C4-2B (cell line): ENCODE results near the gene DENND5A.
A peak's percentile ranks its signal among the peaks of the same experiment; 100 is the strongest.

Experiments
- ZFX ChIP-seq: fragments of 450-650 bp; IDR thresholded peaks from 2 replicates; pipeline ENCODE4 v1.6.1; 2017
- TF ChIP-seq, protein P1 (sequence below): fragments of 450-650 bp; conservative IDR thresholded peaks from 2 replicates; pipeline ENCODE4 v1.5.1; 2017; ENCODE audit warnings: mild to moderate bottlenecking

DNA sequence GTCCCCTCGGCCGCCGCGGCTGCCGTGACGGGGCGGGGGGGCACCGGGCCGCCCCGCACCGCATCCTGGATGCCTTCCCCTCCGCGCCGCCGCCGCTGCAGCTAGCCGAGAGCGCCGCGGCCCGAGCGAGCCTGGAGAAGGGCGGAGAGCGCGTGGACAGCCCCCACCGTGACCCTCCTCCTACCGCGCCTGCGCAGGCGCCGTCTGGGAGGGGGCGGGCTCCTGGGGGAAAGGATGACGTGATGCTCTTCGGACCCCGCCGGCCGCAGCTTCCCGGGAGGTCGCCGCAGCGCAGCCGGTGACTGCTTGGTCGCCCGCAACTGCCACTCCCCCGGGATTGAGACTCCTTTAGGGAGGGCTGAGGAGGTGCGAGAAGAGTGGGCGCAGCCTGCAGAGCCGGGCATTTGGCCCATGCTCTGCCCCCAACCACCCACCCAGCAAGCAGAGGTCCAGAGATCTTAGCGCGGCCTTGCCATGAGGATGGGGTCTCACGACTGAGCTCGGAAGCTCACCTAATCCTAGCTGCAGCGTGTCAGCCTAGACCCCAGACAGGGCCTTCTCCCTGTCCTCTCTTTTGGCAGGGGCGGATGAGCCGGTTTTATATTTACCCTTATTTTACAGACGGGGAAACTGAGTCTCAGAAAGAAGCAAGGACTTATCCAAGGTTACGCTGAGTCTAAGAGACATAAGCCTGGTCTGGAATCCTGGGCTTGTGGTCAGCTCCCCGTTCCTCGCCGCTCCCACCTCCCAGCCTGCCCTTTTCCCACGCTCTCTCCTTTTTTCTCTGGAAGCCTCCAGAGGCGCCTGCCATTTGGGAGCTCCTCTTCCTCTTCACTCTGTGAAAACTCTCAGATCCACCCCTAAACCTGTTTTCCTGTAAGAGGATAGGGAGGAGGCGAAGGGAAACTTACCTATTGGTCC is at the start of gene DENND5A:
- TF ChIP-seq, protein P1, sequence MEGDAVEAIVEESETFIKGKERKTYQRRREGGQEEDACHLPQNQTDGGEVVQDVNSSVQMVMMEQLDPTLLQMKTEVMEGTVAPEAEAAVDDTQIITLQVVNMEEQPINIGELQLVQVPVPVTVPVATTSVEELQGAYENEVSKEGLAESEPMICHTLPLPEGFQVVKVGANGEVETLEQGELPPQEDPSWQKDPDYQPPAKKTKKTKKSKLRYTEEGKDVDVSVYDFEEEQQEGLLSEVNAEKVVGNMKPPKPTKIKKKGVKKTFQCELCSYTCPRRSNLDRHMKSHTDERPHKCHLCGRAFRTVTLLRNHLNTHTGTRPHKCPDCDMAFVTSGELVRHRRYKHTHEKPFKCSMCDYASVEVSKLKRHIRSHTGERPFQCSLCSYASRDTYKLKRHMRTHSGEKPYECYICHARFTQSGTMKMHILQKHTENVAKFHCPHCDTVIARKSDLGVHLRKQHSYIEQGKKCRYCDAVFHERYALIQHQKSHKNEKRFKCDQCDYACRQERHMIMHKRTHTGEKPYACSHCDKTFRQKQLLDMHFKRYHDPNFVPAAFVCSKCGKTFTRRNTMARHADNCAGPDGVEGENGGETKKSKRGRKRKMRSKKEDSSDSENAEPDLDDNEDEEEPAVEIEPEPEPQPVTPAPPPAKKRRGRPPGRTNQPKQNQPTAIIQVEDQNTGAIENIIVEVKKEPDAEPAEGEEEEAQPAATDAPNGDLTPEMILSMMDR = no peak
- TF ChIP-seq ZFX = peak; percentile 73; the same call in 1 of the 2 replicates
